Bronchial epithelial cell (primary cell): ENCODE data around the gene USP40. TPM values are rescaled to one million over a fixed set of nuclear protein-coding genes. Genes with fewer than 3 reads are reported as not detected.
A peak's percentile ranks its signal among the peaks of the same experiment; 100 is the strongest.

Experiments used
- DNase-seq: peaks from one replicate; pipeline ENCODE4 v3.0.0-alpha.2; 2010; ENCODE audit warnings: low read depth
- FAIRE-seq: peaks from 2 replicates; lab custom pipeline; 2011; peaks lifted over from hg19 to GRCh38; lab: Jason Lieb, UNC
- H3K27me3 ChIP-seq: 2 replicates; pipeline ENCODE4 v1.5.1; 2011; ENCODE audit warnings: low read length; ENCODE audit not compliant: control insufficient read depth, insufficient read depth
- H3K36me3 ChIP-seq: 2 replicates; pipeline ENCODE4 v1.5.1; 2011; ENCODE audit warnings: low read length; ENCODE audit not compliant: control insufficient read depth, insufficient read depth
- H3K4me3 ChIP-seq: 2 replicates; pipeline ENCODE4 v1.5.1; 2011; ENCODE audit warnings: mild to moderate bottlenecking, low read depth, low read length, control low read depth
- total RNA-seq: library from RNA; depleted of rRNA; stranded (reverse); fragments of >200 nt; gene quantifications from 2 replicates; pipeline ENCODE4 v1.2.1, GENCODE V29; 2014
- TF ChIP-seq, protein P1 (sequence below): IDR thresholded peaks from 2 replicates; pipeline ENCODE4 v1.5.1; 2011; ENCODE audit warnings: mild to moderate bottlenecking, moderate library complexity, low read length, control low read depth, inconsistent platforms; ENCODE audit not compliant: insufficient read depth, severe bottlenecking

USP40 gene
- total RNA-seq, 1 donor from 2014 or later, result 21.1 TPM

DNA sequence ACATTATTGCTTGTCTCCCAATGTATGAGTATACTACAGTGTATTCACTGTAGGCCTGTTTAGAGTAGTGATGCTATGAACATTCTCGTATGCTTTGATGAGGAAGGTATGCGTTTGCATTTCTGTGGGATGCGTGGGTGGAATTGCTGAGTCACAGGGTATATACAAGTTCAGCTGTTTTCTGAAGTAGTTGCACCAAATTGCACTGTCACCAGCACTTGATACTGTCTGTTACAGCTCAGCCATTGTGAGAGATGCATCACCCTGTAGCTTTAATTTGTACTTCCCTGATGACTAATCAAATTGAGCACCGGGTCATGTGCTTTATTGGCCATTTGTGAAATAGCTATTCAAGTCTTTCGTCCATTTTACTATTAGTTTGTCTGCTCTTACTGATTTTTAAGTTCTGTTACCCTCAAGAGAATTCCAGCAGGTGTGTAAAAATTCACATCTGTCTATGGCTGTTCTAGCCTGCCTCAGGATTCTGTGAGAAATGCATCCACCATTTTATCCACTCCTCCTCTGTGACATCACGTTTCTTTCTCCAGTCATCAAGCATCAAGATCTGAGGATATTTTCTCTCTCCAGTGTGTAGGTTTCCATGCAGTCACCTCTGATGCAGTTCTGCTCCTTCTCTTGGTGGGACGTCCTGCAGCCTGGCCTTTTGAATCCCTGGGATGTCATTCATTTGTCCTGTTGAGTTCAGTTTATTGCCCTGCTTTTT is 139.8 kb downstream of the USP40 start:
- DNase-seq, result peak; percentile 91
- no peak for FAIRE-seq
- Histone ChIP-seq H3K36me3 (no peaks in the 10 kb centered on the region), H3K27me3 (no peaks in the 10 kb centered on the region), H3K4me3 (no peak overlapping the region)
- TF ChIP-seq, protein P1, sequence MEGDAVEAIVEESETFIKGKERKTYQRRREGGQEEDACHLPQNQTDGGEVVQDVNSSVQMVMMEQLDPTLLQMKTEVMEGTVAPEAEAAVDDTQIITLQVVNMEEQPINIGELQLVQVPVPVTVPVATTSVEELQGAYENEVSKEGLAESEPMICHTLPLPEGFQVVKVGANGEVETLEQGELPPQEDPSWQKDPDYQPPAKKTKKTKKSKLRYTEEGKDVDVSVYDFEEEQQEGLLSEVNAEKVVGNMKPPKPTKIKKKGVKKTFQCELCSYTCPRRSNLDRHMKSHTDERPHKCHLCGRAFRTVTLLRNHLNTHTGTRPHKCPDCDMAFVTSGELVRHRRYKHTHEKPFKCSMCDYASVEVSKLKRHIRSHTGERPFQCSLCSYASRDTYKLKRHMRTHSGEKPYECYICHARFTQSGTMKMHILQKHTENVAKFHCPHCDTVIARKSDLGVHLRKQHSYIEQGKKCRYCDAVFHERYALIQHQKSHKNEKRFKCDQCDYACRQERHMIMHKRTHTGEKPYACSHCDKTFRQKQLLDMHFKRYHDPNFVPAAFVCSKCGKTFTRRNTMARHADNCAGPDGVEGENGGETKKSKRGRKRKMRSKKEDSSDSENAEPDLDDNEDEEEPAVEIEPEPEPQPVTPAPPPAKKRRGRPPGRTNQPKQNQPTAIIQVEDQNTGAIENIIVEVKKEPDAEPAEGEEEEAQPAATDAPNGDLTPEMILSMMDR, result no peak

Other genes starting within 250 kb of the USP40 start
- 14.5 and 20.7 TPM in 2 replicates for gene DGKD, start 212.3 kb downstream of the USP40 start, total RNA-seq
- under 0.01 TPM in 2 replicates for gene UGT1A8, start 50.9 kb upstream of the USP40 start, total RNA-seq
- gene UGT1A10, start 69.7 kb upstream of the USP40 start, total RNA-seq, result not detected in 2 replicates
- gene UGT1A9, start 105.1 kb upstream of the USP40 start, total RNA-seq, result 0.26 TPM in 1 of 2 replicates, not detected in the other
- gene UGT1A7, start 115.1 kb upstream of the USP40 start, total RNA-seq, result 0.53 and 2.2 TPM in 2 replicates
- 12.9 and 43.0 TPM in 2 replicates for gene UGT1A6, start 126.1 kb upstream of the USP40 start, total RNA-seq
- 0.26 and 3.3 TPM in 2 replicates for gene UGT1A5, start 146.1 kb upstream of the USP40 start, total RNA-seq
- gene UGT1A4, start 152.0 kb upstream of the USP40 start, total RNA-seq, result 0.26 and 2.9 TPM in 2 replicates
- gene UGT1A3, start 162.3 kb upstream of the USP40 start, total RNA-seq, result 2.7 TPM in 1 of 2 replicates, not detected in the other
- under 0.01 and 1.5 TPM in 2 replicates for gene UGT1A1, start 193.5 kb upstream of the USP40 start, total RNA-seq
- gene MROH2A, start 211.5 kb upstream of the USP40 start, total RNA-seq, result not detected in 2 replicates